Tibial nerve (tissue), 4 donors: Measurements from ENCODE around the gene GSK3B. TPM values are rescaled to one million over a fixed set of nuclear protein-coding genes. Genes with fewer than 3 reads are reported as not detected.
A peak's percentile ranks its signal among the peaks of the same experiment; 100 is the strongest.

Experiments used
- DNase-seq, 2 donors: peaks; one replicate each; pipeline ENCODE4 v3.0.0-alpha.2; 2019; ENCODE audit warnings: low spot score in 2 of 2
- H3K27ac ChIP-seq, 4 donors: fragments of 200-600 bp; sonication (generic) in 3 of 4; one replicate each; pipeline ENCODE4 v1.5.1; 2017 to 2019; ENCODE audit warnings: mild to moderate bottlenecking in 1 of 4
- H3K27me3 ChIP-seq, 2 donors: fragments of 200-600 bp; sonication (generic) in 1 of 2; one replicate each; pipeline versions ENCODE4 v1.5.1 to v1.6.0; 2017 to 2019
- H3K36me3 ChIP-seq, 3 donors: fragments of 200-600 bp; sonication (generic); one replicate each; pipeline ENCODE4 v1.5.1; 2018 to 2019
- H3K4me1 ChIP-seq, 4 donors: fragments of 200-600 bp; sonication (generic) in 3 of 4; one replicate each; pipeline ENCODE4 v1.5.1; 2017 to 2019
- H3K4me3 ChIP-seq, 4 donors: fragments of 200-600 bp; sonication (generic) in 3 of 4; one replicate each; pipeline ENCODE4 v1.5.1; 2017 to 2019; ENCODE audit warnings: mild to moderate bottlenecking in 1 of 4, moderate library complexity in 1 of 4
- H3K9me3 ChIP-seq, 4 donors: fragments of 200-600 bp; sonication (generic) in 3 of 4; one replicate each; pipeline ENCODE4 v1.5.1; 2017 to 2019
- EP300 ChIP-seq, 2 donors: sonication (generic); formaldehyde crosslinking; IDR thresholded peaks; one replicate each; pipeline ENCODE4 v1.6.1; 2017; ENCODE audit warnings: antibody characterized with exemption in 2 of 2, mild to moderate bottlenecking in 1 of 2
- POLR2A ChIP-seq, 2 donors: fragments of 450-650 bp; IDR thresholded peaks; one replicate each; pipeline ENCODE4 v1.6.1; 2017; ENCODE audit warnings: antibody characterized with exemption in 2 of 2, mild to moderate bottlenecking in 2 of 2, moderate library complexity in 2 of 2
- WGBS, 2 donors: methylation state at CpG; one replicate each; pipeline ENCODE4 v1.1.5; 2018; 5-methylcytosine and 5-hydroxymethylcytosine counted together
- total RNA-seq, 4 donors: library from RNA; depleted of rRNA; stranded (reverse); fragments of >200 nt; gene quantifications; one replicate each; pipeline ENCODE4 v1.1.0, GENCODE V29; 2016
- TF ChIP-seq, protein P1 (sequence below), 5 experiments: fragments of 200-600 bp in 3 of 5; fragments of 450-650 bp in 2 of 5; sonication (generic) in 3 of 5; IDR thresholded peaks; one replicate each; pipeline ENCODE4 v1.5.1; 2016 to 2019; ENCODE audit warnings: antibody characterized with exemption in 5 of 5, mild to moderate bottlenecking in 3 of 5, moderate library complexity in 2 of 5

The GSK3B gene
- total RNA-seq, 4 donors from 2014 or later = 22.6 to 39.3 (median 28.5) TPM

DNA sequence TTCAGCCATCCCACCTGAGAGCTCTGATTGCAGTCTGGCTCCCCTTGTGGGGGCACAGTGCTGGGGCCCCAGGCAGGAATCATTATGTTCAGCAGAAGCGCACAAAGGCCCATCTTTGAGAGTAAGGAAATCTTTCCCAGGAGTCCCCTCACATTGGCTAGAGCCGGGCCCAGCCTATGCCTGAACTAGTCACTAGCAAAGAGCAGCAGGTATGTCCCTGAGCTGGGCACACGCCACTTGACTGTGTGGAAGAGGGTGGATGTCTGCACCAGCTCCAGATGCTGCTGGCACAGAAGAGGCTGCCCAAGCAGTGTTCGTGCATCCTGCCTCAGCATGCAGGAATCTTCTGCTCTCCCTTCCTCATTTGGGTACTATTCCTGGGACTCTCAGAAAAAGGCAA, 286.0 kb downstream of the GSK3B start:
- Histone ChIP-seq H3K4me3 (no peak overlapping the region), H3K36me3 (no peaks in the 10 kb centered on the region), H3K9me3 (no peaks in the 10 kb centered on the region), H3K27ac (no peak overlapping the region), H3K27me3 (peaks cover 0 to 8% of the 10 kb centered on the region in 2 donors), H3K4me1 (peaks cover 0 to 12% (median 0%) of the 10 kb centered on the region in 4 donors)
- WGBS, 2 donors = 93 to 100% methylated on average over 4 of the region's 4 CpGs
- no peak for TF ChIP-seq EP300 (IDR thresholded peaks at IDR 0.05)
- TF ChIP-seq, protein P1, sequence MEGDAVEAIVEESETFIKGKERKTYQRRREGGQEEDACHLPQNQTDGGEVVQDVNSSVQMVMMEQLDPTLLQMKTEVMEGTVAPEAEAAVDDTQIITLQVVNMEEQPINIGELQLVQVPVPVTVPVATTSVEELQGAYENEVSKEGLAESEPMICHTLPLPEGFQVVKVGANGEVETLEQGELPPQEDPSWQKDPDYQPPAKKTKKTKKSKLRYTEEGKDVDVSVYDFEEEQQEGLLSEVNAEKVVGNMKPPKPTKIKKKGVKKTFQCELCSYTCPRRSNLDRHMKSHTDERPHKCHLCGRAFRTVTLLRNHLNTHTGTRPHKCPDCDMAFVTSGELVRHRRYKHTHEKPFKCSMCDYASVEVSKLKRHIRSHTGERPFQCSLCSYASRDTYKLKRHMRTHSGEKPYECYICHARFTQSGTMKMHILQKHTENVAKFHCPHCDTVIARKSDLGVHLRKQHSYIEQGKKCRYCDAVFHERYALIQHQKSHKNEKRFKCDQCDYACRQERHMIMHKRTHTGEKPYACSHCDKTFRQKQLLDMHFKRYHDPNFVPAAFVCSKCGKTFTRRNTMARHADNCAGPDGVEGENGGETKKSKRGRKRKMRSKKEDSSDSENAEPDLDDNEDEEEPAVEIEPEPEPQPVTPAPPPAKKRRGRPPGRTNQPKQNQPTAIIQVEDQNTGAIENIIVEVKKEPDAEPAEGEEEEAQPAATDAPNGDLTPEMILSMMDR (IDR thresholded peaks at IDR 0.05) = no peak
- TF ChIP-seq POLR2A (IDR thresholded peaks at IDR 0.05) = no peak
- DNase-seq = no peak

DNA sequence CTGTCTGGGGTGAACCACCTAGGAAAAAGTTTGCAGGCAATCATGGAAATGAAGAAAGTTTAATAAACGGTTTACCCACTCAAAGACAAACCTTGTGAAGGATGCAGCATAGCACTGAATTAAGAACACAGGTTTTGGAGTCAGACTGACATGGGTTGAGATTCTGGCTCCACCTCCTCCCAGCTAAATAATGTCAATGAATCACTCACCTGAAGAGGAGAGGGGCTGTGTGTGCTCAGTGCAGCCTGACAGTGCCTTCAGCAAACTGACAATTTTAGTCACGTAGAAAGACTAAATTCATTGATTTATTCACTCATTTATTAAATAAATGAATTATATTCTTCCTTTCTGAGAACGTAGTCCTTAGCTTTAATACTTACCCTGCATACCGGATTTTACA, 293.4 kb downstream of the GSK3B start:
- H3K36me3 ChIP-seq = no peaks in the 10 kb centered on the region
- H3K4me3 ChIP-seq = no peak overlapping the region
- 73 to 85% methylated on average over 4 of the region's 4 CpGs for WGBS, 2 donors
- no peaks in the 10 kb centered on the region for H3K4me1 ChIP-seq
- TF ChIP-seq EP300 (IDR thresholded peaks at IDR 0.05) (no peak), POLR2A (IDR thresholded peaks at IDR 0.05) (no peak)
- no peaks in the 10 kb centered on the region for H3K27me3 ChIP-seq
- H3K9me3 ChIP-seq = no peaks in the 10 kb centered on the region
- no peak for DNase-seq
- H3K27ac ChIP-seq = no peak overlapping the region

DNA sequence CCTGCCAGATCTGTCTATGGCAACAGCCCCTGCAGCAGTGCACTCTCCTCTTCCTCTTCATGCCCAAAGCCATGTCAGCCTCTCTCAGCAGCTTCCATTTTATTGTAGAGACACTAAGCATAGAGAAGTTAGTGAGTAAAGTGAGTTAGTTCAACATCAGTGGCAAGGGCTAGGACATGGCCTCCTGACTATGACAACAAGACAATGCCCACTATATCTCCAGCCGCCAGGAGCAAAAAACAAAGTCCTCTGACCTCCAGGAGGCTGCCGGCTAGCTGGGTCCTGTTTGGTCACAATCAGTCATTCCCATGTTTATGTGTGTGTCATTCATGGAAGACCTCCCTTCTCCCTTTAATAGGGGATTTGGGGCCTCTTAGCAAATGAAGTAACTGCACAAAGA, 297.5 kb downstream of the GSK3B start:
- DNase-seq = no peak
- WGBS, 2 donors = 37 to 48% methylated on average over 2 of the region's 2 CpGs
- Histone ChIP-seq H3K4me1 (no peaks in the 10 kb centered on the region), H3K27ac (no peak overlapping the region), H3K4me3 (no peak overlapping the region), H3K9me3 (no peaks in the 10 kb centered on the region), H3K36me3 (no peaks in the 10 kb centered on the region), H3K27me3 (no peaks in the 10 kb centered on the region)
- TF ChIP-seq POLR2A (IDR thresholded peaks at IDR 0.05) (no peak), EP300 (IDR thresholded peaks at IDR 0.05) (no peak)
- TF ChIP-seq, protein P1 (IDR thresholded peaks at IDR 0.05) = no peak

DNA sequence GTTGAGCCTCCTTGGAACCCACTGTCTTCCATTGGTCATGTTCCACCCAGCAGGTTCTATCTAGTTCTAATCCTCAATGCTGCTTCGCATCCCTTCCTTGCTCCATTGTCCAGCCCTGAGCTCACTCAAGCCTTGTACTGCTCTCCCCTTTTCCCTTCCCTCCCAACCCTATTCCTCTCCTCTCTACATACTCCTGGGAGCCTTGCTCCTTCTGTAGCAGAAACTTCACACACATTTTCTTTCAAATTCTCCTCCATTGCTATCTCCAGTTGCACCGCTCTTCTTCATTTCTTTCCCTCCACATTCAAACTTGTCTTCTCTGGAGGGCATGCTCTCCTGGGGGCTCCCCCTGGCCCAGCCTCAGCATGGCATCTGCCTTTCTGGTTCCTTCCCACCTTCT, 297.9 kb downstream of the GSK3B start:
- TF ChIP-seq POLR2A (IDR thresholded peaks at IDR 0.05) = no peak
- TF ChIP-seq, protein P1 (IDR thresholded peaks at IDR 0.05) = no peak
- no peak for DNase-seq
- 95 to 97% methylated on average over 2 of the region's 2 CpGs for WGBS, 2 donors
- no peaks in the 10 kb centered on the region for H3K36me3 ChIP-seq
- H3K4me1 ChIP-seq = no peaks in the 10 kb centered on the region
- H3K9me3 ChIP-seq = no peaks in the 10 kb centered on the region
- no peaks in the 10 kb centered on the region for H3K27me3 ChIP-seq
- no peak overlapping the region for H3K4me3 ChIP-seq
- H3K27ac ChIP-seq = no peak overlapping the region

DNA sequence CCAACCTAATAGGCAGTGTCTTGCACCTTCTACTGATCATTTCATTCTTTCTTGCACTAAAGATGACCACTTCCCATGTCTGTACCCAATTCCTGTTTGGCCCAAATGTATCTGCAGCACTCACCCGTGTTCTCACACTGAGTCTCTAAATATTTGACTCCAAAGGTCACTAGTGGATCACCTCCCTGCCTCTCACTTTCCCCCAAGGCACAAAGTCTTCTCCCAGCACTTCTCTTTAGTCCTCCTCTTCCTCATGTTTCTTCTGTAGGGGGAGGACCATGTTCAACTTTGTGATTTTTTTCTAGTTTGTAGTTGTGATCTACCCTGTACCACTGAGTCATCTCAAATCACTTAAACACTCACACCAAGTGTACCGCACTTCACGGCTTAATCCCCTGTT, 298.4 kb downstream of the GSK3B start:
- TF ChIP-seq POLR2A (IDR thresholded peaks at IDR 0.05) = no peak
- TF ChIP-seq, protein P1 (IDR thresholded peaks at IDR 0.05) = no peak
- peak overlapping the region in 1 of 4 donors; percentile 34 for H3K27ac ChIP-seq
- no peaks in the 10 kb centered on the region for H3K36me3 ChIP-seq
- 71 to 84% methylated on average over 3 of the region's 3 CpGs for WGBS, 2 donors
- H3K4me3 ChIP-seq = no peak overlapping the region
- H3K4me1 ChIP-seq = no peaks in the 10 kb centered on the region
- DNase-seq = no peak
- H3K9me3 ChIP-seq = no peaks in the 10 kb centered on the region
- H3K27me3 ChIP-seq = no peaks in the 10 kb centered on the region
